Measurements from ENCODE around the gene MEGF9.
"Not testable (repeated sequence)": the region's sequence is repeated elsewhere in the genome, so short reads cannot be mapped to it uniquely, and the experiment has no call there.

MEGF9 gene

GRCh38 chr9:120662513-120662912, 51.8 kb downstream of the MEGF9 start:
- DNase-seq, result no peak

GRCh38 chr9:120659676-120660075, 54.6 kb downstream of the MEGF9 start:
- DNase-seq, result no peak

GRCh38 chr9:120659209-120659608, 55.1 kb downstream of the MEGF9 start:
- DNase-seq, result no peak

GRCh38 chr9:120655005-120655622, 59.2 kb downstream of the MEGF9 start:
- no peak for DNase-seq

GRCh38 chr9:120654272-120654671, 60.0 kb downstream of the MEGF9 start:
- no peak for DNase-seq

- no peak for DNase-seq
Observed at GRCh38 chr9:120653762-120654161, 60.5 kb downstream of the MEGF9 start.

GRCh38 chr9:120652934-120653333, 61.3 kb downstream of the MEGF9 start:
- no peak for DNase-seq

- DNase-seq, result no peak
Observed at GRCh38 chr9:120650352-120650751, 63.9 kb downstream of the MEGF9 start.

- no peak for DNase-seq
Observed at GRCh38 chr9:120648581-120649197, 65.6 kb downstream of the MEGF9 start.

GRCh38 chr9:120646948-120647347, 67.3 kb downstream of the MEGF9 start:
- no peak for DNase-seq

GRCh38 chr9:120645760-120646159, 68.5 kb downstream of the MEGF9 start:
- no peak for DNase-seq

- DNase-seq, result no peak
Observed at GRCh38 chr9:120643061-120643460, 71.2 kb downstream of the MEGF9 start.

GRCh38 chr9:120642129-120642770, 72.0 kb downstream of the MEGF9 start:
- DNase-seq, result no peak

GRCh38 chr9:120640874-120641273, 73.4 kb downstream of the MEGF9 start:
- not testable (repeated sequence) for DNase-seq

GRCh38 chr9:120640380-120640779, 73.9 kb downstream of the MEGF9 start:
- no peak for DNase-seq

- no peak for DNase-seq
Observed at GRCh38 chr9:120637919-120638318, 76.4 kb downstream of the MEGF9 start.

- no peak for DNase-seq
Observed at GRCh38 chr9:120636194-120636957, 77.9 kb downstream of the MEGF9 start.

GRCh38 chr9:120635011-120635410, 79.3 kb downstream of the MEGF9 start:
- DNase-seq, result no peak

GRCh38 chr9:120630333-120630732, 83.9 kb downstream of the MEGF9 start:
- DNase-seq, result no peak

GRCh38 chr9:120628925-120629497, 85.3 kb downstream of the MEGF9 start:
- DNase-seq, result not testable (repeated sequence)

GRCh38 chr9:120628207-120628924, 85.9 kb downstream of the MEGF9 start:
- no peak for DNase-seq

- no peak for DNase-seq
Observed at GRCh38 chr9:120627073-120627472, 87.2 kb downstream of the MEGF9 start.
